ENCODE measurements around the gene ERCC3.

- TF ChIP-seq CTCF (IDR thresholded peaks at IDR 0.05; ENCODE audit: borderline replicate concordance, extremely low read depth, low read length, poor library complexity, severe bottlenecking) = no peak
- TF ChIP-seq EZH2 (IDR thresholded peaks at IDR 0.05; ENCODE audit: borderline replicate concordance, low read depth, low read length, severe bottlenecking) = no peak
These were observed 12.1 kb upstream of the ERCC3 start for GRCh38 chr2:127305990-127306585.

Measured in DND-41 (cell line).